H54 (cell line): ENCODE results near the gene ZNF585A.
"Not testable (repeated sequence)": the region's sequence is repeated elsewhere in the genome, so short reads cannot be mapped to it uniquely, and the experiment has no call there.

Experiments used
- DNase-seq: peaks from one replicate; pipeline ENCODE4 v3.0.0; 2011; ENCODE audit warnings: low spot score, mixed read lengths; ENCODE audit not compliant: insufficient read length
- FAIRE-seq: peaks from 3 replicates; lab custom pipeline; 2011; peaks lifted over from hg19 to GRCh38; lab: Jason Lieb, UNC
- POLR2A ChIP-seq: IDR thresholded peaks from 2 replicates; pipeline ENCODE4 v1.6.1; 2011; ENCODE audit warnings: low read depth, mild to moderate bottlenecking, low read length

The ZNF585A gene

GRCh38 chr19:37172368-37173366 lies at the start of gene ZNF585A:
TSS of gene ZNF585A (minus strand) at chr19:37172695. CDS start at chr19:37169910, 2,785 bp downstream.
- TF ChIP-seq POLR2A: 0 out of 2 replicates have a peak, but pooled peaks have one; percentile 29
- peak; percentile 99 for FAIRE-seq
- peak; percentile 77 for DNase-seq

DNA sequence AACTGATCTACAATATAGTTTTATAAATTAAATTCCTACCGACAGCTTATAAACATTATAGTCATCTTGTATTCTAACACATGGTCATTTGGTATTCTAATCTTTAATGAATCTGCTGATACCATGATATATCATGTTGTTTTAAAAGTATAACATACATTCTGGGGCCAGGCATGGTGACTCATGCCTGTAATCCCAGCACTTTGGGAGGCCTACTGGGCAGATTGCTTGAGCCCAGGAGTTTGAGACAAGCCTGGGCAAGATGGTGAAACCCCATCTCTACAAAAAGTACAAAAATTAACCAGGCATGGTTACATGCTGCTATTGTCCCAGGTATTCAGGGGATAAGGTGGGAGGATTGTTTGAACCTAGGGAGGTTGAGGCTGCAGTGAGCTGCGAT lies 48.6 kb upstream of the ZNF585A start:
- FAIRE-seq (no peak), DNase-seq (no peak)
- TF ChIP-seq POLR2A: no peak

GRCh38 chr19:37220383-37220782 lies 47.9 kb upstream of the ZNF585A start:
- no peak for FAIRE-seq
- no peak for TF ChIP-seq POLR2A

DNA sequence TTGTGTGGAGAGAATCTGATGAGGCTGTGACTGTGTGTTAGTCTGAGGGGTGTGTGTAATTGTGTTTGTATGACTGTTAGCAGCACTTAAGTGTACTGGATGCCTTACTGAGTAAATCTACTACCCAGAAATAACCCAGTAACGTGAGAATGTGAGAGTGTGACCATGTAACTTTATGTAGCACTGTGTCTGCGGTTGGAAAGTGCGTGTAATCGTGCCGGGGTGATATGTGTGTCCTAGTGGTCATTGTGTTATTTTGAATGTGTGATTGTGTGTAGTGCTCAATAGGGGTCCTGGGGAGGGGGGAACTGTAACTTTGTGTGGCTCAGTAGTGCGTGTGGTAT lies 46.1 kb upstream of the ZNF585A start:
- TF ChIP-seq POLR2A: no peak
- FAIRE-seq (no peak), DNase-seq (no peak)

More at GRCh38 chr19:37220383-37220782, 47.9 kb upstream of the ZNF585A start:
- no peak for DNase-seq

DNA sequence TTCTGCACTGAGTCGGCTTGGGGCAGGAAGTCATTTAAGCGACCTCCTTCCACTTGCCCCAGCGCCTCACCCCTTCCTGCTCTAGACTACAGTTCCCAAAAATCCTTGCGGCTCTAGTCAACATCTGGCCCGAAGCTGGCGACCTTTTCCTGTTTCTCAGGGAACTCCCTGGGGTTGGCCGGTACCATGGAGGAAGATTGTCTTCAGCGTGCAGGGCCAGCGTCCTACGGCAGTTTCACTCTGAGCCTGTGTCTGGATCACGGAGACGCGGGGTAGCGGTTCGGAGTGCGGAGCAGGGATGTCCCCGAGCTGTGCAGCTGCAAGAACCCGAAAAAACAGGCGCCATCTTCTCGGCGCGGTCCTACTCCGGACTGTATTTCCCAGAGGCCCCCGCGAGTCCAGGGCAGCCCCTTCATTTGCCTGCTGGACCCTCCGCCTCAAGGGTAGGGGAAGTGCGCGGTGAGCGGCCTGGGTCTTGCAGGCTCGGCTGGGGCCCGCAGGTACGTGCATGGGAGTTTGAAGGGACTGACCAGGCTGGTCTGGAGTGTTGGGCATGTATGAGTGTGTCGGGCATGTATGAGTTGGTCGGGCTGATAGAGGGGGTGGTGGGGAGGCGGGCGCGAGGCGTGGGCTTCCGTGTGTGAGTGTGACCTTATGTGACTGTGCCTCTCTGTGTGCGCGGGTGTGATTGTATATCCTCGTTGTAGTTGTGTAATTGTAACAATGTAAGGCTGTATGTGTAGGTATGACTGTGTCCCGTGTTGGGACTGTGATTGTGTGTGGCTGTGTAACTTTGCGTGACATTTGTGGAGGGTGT lies 45.5 kb upstream of the ZNF585A start, which contains the start of gene ZNF383:
ZNF383 (plus strand) TSS at position 440 of the 817 bp plus-strand sequence. CDS start 12,240 bp downstream, outside the sequence.
- TF ChIP-seq POLR2A: peak; percentile 45
- DNase-seq: peak; percentile 89
- peak; percentile 81 for FAIRE-seq

DNA sequence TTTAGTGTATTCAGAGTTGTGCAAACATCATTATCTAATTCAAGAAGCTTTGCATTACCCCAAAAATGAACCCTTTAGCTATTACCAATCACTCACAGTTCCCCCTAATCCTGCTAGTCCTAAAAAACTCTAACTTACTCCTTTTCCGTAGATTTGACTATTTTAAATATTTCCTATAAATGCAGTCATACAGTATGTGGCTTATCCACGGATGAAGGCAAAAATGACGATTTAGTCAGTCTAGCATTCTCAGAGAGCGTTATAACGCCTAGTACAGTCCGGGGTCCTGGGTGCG lies 44.9 kb upstream of the ZNF585A start:
- TF ChIP-seq POLR2A: no peak
- FAIRE-seq (no peak), DNase-seq (no peak)

- FAIRE-seq: no peak
- DNase-seq: no peak
- TF ChIP-seq POLR2A: no peak
These were observed 25.3 kb upstream of the ZNF585A start for GRCh38 chr19:37197768-37198167.

- FAIRE-seq, DNase-seq: not testable (repeated sequence)
These were observed 24.6 kb upstream of the ZNF585A start for GRCh38 chr19:37197115-37197514.

GRCh38 chr19:37195248-37195647 lies 22.8 kb upstream of the ZNF585A start:
- not testable (repeated sequence) for FAIRE-seq, DNase-seq

GRCh38 chr19:37186071-37186470 lies 13.6 kb upstream of the ZNF585A start:
- DNase-seq, FAIRE-seq: not testable (repeated sequence)

DNA sequence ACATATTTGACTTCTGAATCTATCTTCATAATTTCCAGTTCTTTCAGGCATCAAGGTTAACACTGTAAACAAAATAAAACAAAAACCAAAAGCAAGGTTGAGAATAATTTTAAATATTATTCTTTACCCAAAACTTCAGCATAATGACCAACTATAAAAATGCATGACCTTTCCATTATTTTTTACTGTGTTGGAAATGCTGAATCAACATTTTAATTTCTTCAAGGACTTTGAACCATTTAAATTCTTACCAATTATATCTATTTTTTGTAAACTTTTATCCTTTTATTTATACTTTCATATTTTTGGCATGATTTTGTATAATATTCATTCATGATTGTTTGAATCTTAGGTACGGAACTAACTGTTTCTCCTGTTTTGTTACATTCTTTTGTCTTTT lies 6.9 kb downstream of the ZNF585A start:
- no peak for DNase-seq

DNA sequence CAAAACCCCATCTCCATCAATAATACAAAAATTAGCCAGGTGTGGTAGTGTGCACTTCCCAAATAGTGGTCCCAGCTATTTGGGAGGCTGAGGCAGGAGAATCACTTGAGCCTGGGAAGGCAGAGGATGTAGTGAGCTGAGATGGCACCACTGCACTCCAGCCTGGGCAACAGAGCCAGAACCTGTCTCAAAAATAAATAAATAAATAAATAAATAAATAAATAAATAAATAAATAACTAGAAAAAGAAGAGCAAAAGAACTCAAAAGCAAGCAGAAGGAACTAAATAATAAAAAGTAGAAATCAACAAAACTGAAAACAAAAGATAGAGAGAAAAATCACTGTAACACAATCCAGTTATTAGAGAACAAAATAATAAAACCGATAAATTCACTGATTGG lies 12.3 kb downstream of the ZNF585A start:
- FAIRE-seq (no peak), DNase-seq (no peak)
- no peak for TF ChIP-seq POLR2A

More for the DNA sequence above, 6.9 kb downstream of the ZNF585A start:
- no peak for FAIRE-seq
- TF ChIP-seq POLR2A: no peak

DNA sequence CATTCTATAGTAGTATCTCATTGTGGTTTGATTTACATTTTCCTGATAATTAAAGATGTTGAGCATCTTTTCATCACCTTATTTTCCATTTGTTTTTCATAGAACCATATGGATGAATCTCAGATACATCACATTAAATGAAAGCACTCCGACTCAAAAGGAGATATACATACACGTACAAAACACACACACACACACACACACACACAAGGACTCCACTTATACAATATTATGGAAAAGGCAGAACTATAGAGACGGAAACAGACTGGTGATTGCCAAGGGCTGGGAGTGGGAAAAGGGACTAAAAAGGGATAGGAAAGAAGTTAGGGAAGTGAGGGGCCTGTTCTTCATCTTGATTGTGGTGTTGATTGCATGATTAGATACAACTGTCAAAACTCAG lies 24.3 kb downstream of the ZNF585A start:
- FAIRE-seq: no peak
- no peak for TF ChIP-seq POLR2A
- no peak for DNase-seq

DNA sequence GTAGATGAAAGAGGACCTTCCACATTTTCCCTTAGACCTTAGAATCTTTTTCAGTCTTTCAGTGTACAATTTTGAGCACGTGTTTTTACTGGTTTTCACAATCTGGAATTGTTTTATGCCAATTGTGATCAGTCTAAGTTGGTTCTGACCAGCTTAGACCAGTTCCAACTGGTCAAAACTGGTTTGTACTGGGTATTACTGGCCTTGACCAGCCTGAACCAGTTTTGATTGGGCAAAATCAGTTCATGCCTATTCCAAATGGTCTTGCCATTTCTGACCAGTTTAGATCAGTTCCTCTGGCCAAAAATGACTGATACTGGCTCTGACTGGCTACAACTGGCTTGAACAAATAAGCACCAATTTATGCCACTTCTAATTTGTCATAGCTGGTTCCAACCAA lies 36.4 kb downstream of the ZNF585A start:
- FAIRE-seq (no peak), DNase-seq (no peak)
- no peak for TF ChIP-seq POLR2A

- DNase-seq: no peak
- peak; percentile 36 for FAIRE-seq
- TF ChIP-seq POLR2A: no peak
These were observed 43.7 kb downstream of the ZNF585A start for GRCh38 chr19:37128821-37129177.
